RWPE2 (cell line): ENCODE data around the gene PYGL.

ENCODE experiments used
- ATAC-seq: fragments of 200-7000 bp; cut with Tn5 transposase; 3 replicates; pipeline ENCODE4 v1.9.1; 2021; ENCODE audit warnings: low read depth
- DNase-seq: peaks from one replicate; pipeline ENCODE4 v3.0.0-alpha.2; 2020; ENCODE audit warnings: low spot score
- H3K27ac ChIP-seq: fragments of 450-650 bp; 2 replicates; pipeline ENCODE4 v1.5.1; 2017; ENCODE audit warnings: mild to moderate bottlenecking; ENCODE audit not compliant: poor library complexity, severe bottlenecking
- H3K27me3 ChIP-seq: fragments of 250-450 bp; sonication (Bioruptor Pico); 2 replicates; pipeline ENCODE4 v1.5.1; 2021; ENCODE audit warnings: mild to moderate bottlenecking, moderate library complexity; ENCODE audit not compliant: insufficient read depth, poor library complexity, severe bottlenecking
- H3K36me3 ChIP-seq: fragments of 250-450 bp; sonication (Bioruptor Pico); 2 replicates; pipeline ENCODE4 v1.5.1; 2020; ENCODE audit warnings: low read depth, mild to moderate bottlenecking, moderate library complexity
- H3K4me1 ChIP-seq: fragments of 250-450 bp; sonication (Bioruptor Pico); 2 replicates; pipeline ENCODE4 v1.5.1; 2021; ENCODE audit warnings: mild to moderate bottlenecking, moderate library complexity; ENCODE audit not compliant: insufficient read depth, poor library complexity, severe bottlenecking
- H3K4me3 ChIP-seq: fragments of 250-450 bp; sonication (Bioruptor Pico); 2 replicates; pipeline ENCODE4 v1.5.1; 2021; ENCODE audit warnings: mild to moderate bottlenecking, moderate library complexity; ENCODE audit not compliant: severe bottlenecking
- H3K9me3 ChIP-seq: fragments of 250-450 bp; sonication (Bioruptor Pico); 2 replicates; pipeline ENCODE4 v1.5.1; 2021; ENCODE audit warnings: mild to moderate bottlenecking, moderate library complexity; ENCODE audit not compliant: severe bottlenecking
- TF ChIP-seq, protein P1 (sequence below): fragments of 450-650 bp; IDR thresholded peaks from one replicate; pipeline ENCODE4 v1.5.1; 2017; ENCODE audit warnings: mild to moderate bottlenecking, moderate library complexity; ENCODE audit not compliant: poor library complexity, severe bottlenecking

The PYGL gene

DNA sequence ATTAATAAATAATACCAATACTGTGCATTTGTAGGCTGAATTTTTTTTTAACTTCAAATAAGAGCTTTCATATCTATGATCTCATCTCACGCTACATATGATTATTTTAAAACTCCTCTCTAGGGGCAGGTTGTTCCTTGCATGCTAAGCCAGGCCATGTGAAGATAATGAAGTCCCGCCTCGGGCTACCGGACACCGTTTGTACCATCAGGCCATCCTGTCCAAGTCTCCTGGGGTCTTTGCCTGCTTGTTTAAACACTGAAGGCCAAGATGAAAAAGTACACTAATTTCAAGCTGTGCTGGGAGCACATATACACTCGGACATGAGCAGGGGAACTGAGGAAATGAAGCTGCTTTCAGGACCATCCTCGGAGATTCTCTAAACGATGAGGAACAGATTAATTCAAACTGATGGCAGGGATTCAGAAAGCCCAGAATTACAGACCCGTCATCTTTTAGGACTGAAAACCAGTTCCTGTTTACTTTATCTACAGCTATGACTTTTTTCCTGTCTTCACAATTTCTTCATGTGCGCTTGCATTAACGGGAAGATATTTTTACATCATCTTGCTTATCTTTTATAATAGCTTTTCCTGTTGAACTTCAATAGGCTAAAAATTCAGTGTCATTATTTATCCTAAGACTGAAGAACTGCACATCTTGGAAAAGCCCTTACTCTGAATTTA, 78.7 kb downstream of the PYGL start:
- TF ChIP-seq, protein P1, sequence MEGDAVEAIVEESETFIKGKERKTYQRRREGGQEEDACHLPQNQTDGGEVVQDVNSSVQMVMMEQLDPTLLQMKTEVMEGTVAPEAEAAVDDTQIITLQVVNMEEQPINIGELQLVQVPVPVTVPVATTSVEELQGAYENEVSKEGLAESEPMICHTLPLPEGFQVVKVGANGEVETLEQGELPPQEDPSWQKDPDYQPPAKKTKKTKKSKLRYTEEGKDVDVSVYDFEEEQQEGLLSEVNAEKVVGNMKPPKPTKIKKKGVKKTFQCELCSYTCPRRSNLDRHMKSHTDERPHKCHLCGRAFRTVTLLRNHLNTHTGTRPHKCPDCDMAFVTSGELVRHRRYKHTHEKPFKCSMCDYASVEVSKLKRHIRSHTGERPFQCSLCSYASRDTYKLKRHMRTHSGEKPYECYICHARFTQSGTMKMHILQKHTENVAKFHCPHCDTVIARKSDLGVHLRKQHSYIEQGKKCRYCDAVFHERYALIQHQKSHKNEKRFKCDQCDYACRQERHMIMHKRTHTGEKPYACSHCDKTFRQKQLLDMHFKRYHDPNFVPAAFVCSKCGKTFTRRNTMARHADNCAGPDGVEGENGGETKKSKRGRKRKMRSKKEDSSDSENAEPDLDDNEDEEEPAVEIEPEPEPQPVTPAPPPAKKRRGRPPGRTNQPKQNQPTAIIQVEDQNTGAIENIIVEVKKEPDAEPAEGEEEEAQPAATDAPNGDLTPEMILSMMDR, result no peak
- Histone ChIP-seq H3K4me1 (no peaks in the 10 kb centered on the region), H3K27ac (no peak overlapping the region), H3K9me3 (no peaks in the 10 kb centered on the region), H3K4me3 (no peak overlapping the region), H3K36me3 (no peaks in the 10 kb centered on the region), H3K27me3 (peaks cover 4% of the 10 kb centered on the region)
- ATAC-seq (no peak), DNase-seq (no peak)

DNA sequence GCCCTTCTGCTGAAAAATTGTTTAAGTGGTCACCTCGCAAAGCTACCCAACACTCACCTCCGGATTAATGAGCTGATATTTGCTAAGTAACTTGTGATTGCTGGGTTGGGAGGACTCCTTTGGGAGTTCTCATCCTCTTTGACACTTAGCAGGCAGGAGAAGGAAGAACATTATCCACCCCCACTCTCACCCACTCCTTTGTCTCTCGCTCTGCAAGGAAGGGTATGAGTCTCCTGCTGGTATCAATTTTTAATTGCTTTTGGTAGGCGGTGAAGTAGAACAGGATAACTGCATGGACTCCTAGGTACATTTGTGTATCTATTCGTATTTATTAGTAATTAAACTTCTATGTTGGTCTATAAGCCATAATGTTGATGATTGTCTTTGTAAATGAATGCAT, 79.3 kb downstream of the PYGL start:
- ATAC-seq, result no peak
- peaks cover 4% of the 10 kb centered on the region for H3K27me3 ChIP-seq
- H3K9me3 ChIP-seq, result no peaks in the 10 kb centered on the region
- no peaks in the 10 kb centered on the region for H3K4me1 ChIP-seq
- no peak overlapping the region for H3K4me3 ChIP-seq
- no peak for DNase-seq
- no peak overlapping the region for H3K27ac ChIP-seq
- no peaks in the 10 kb centered on the region for H3K36me3 ChIP-seq
- TF ChIP-seq, protein P1, result no peak

DNA sequence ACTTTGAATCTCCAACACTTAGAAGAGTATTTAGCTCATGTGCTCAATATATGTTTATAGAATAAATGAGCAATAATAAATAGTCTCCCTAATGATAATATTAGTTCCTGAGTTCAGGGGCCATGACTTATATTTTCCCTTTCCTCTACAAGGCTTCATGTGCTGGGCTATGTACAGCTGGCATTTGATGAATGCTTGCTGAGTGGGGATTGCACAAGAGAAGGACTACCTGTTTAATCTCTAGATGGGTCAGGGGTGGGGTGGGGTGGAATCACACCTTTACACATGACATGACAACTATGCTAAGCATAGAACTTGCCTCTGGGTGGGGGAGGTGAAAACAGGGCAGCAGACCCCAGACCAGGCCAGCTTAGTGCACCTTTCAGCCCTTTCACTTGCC, 80.0 kb downstream of the PYGL start:
- Histone ChIP-seq H3K27ac (no peak overlapping the region), H3K4me1 (peaks cover 3% of the 10 kb centered on the region), H3K27me3 (peaks cover 4% of the 10 kb centered on the region), H3K4me3 (no peak overlapping the region), H3K9me3 (no peaks in the 10 kb centered on the region), H3K36me3 (no peaks in the 10 kb centered on the region)
- DNase-seq (no peak), ATAC-seq (no peak)
- TF ChIP-seq, protein P1, result no peak

DNA sequence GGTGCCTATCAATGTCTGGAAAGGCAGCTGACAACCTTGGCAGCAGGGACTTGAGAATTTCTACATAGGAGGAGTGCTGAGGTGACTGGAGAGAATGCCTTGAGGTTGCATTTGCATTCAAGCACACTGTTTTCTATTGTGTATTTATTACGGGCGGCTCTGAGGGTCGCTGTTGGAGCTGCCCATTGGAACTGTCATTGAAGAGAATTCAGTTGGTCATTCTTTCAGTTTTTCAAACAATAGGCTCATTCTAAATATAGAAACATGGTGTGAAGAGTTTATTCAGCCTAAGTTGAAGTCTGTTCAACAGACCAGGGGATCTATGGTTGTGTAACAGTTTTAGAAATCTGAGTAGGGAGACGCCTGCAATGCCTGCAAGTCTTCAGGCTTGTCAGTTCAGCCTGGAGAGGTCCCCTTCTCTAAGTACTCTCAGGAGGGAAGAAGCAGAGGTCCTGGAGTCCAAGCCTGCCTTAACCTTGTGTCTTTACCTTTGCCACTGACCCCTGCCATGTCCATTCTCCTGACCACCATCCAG, 82.2 kb downstream of the PYGL start:
- DNase-seq, result no peak
- H3K27me3 ChIP-seq, result no peaks in the 10 kb centered on the region
- no peak overlapping the region for H3K4me3 ChIP-seq
- no peaks in the 10 kb centered on the region for H3K9me3 ChIP-seq
- peaks cover 4% of the 10 kb centered on the region for H3K4me1 ChIP-seq
- TF ChIP-seq, protein P1, result no peak
- no peaks in the 10 kb centered on the region for H3K36me3 ChIP-seq
- ATAC-seq, result no peak
- no peak overlapping the region for H3K27ac ChIP-seq

DNA sequence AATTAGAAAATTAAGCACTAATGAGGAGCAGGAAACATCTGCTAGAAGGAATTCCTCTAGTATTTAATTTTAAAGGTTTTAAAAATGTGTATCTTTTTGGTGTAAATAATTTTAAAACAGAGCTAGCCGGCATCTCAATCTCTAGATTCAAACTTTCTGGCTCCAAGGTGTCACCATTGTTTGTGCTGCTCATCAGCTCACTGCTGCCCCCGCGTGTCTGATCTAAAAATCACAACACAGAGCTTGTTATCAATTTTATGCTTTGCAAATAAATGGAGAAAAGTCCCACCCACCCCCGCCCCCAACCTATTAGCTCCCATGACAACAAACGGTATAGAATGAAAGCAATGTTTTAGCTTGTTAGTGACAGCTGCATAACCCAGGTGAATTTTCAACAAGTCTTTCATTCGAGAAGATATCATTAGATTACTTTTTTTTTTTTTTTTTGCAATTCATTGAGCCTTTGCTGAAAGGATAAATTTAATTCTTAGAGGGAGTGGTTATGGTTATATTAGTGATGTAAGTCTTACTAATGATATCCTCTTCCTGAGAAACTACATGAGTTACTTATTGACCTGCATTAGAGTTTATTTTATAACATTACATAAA, 83.7 kb downstream of the PYGL start:
- Histone ChIP-seq H3K27me3 (no peaks in the 10 kb centered on the region), H3K4me1 (peaks cover 4% of the 10 kb centered on the region), H3K36me3 (no peaks in the 10 kb centered on the region), H3K27ac (peak overlapping the region; percentile 40), H3K4me3 (peak overlapping the region; percentile 27), H3K9me3 (no peaks in the 10 kb centered on the region)
- TF ChIP-seq, protein P1, result peak; percentile 98
- peak; percentile 62 for ATAC-seq
- no peak for DNase-seq
